ENCODE results near the gene TPD52L1. TPM values are rescaled to one million over a fixed set of nuclear protein-coding genes. Genes with fewer than 3 reads are reported as not detected.

TPD52L1 gene
- total and polyA plus RNA-seq, 4 donors, result 15.6 to 43.5 (median 16.7) TPM

DNA sequence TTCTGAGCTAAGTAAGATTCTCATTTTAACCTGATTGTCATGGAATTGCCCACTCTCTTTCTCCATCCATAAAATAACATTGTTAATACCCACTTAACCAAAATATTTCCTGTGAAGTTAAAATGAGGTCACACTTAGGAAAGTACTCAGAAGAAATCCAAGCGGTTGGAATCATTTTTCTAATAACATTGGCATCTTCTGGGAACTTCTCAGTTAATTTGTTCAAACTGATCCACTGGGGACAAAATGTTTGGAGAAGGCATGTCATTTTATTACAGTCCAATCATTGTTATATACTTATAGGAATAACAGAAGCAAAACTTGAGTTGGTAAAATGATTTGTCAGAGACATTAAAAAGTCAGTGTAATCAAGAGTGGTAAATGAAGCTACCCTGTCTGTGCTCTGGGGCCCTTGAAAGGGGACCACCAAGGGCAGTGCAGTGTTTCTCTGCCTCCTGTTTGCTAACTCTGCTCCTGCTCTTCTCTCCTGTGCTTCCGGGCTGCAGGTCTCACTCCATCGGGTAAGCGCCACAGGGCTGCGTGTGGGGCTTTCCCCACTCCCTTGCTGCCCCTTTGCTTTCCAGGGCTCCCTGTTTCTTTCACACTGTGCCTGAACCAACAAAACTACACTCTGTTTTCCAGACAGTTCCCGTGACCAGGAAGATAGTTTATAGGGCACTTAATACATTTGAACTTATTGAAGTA, 98.1 kb downstream of the TPD52L1 start:
- WGBS, 2 donors, result 63 to 74% methylated on average over 6 of the region's 6 CpGs
- Histone ChIP-seq H3K27ac (ENCODE audit: low read depth in 1 of 2, low read length in 1 of 2) (peak overlapping the region in 1 of 2 donors; percentile 33), H3K27me3 (ENCODE audit: control insufficient read depth in 3 of 3, insufficient read depth in 3 of 3, low read length in 2 of 3) (no peaks in the 10 kb centered on the region), H3K9ac (ENCODE audit: insufficient read depth in 1 of 2, low read length in 2 of 2) (peak overlapping the region in 1 of 2 donors; percentile 39), H3K36me3 (ENCODE audit: control insufficient read depth in 4 of 4, insufficient read depth in 4 of 4, low read length in 4 of 4) (no peaks in the 10 kb centered on the region), H3K4me1 (ENCODE audit: control insufficient read depth in 5 of 5, insufficient read depth in 5 of 5, low read length in 5 of 5) (peaks cover 0 to 8% (median 0%) of the 10 kb centered on the region in 5 donors), H3K9me3 (ENCODE audit: control insufficient read depth in 4 of 4, insufficient read depth in 3 of 4, low read length in 3 of 4) (no peaks in the 10 kb centered on the region), H3K4me3 (no peak overlapping the region)
- peak; percentile 21 to 42 (median 26) for DNase-seq
- TF ChIP-seq, protein P1, sequence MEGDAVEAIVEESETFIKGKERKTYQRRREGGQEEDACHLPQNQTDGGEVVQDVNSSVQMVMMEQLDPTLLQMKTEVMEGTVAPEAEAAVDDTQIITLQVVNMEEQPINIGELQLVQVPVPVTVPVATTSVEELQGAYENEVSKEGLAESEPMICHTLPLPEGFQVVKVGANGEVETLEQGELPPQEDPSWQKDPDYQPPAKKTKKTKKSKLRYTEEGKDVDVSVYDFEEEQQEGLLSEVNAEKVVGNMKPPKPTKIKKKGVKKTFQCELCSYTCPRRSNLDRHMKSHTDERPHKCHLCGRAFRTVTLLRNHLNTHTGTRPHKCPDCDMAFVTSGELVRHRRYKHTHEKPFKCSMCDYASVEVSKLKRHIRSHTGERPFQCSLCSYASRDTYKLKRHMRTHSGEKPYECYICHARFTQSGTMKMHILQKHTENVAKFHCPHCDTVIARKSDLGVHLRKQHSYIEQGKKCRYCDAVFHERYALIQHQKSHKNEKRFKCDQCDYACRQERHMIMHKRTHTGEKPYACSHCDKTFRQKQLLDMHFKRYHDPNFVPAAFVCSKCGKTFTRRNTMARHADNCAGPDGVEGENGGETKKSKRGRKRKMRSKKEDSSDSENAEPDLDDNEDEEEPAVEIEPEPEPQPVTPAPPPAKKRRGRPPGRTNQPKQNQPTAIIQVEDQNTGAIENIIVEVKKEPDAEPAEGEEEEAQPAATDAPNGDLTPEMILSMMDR (IDR thresholded peaks at IDR 0.05; ENCODE audit: control extremely low read depth, extremely low read depth), result no peak
- ATAC-seq (ENCODE audit: insufficient read depth, low FRiP score), result no peak

DNA sequence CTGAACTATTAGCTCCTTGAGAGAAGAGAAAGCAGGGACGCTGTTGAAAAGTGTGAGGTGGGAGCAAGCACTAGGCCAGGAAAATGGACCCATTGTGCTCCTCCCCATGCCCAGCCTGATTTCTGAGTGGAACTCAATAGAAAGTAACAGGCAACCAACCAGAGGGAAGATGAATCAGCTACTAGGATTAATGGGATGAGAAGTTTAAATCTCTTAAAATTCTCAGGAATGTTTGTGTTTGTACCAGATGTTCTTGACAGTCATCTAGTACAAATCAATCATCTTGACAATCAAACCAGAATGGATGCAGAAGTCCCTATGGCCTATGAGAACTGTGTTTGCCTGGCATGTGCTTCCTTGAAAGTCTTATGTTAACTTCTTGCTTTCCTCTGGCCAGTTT, 99.3 kb downstream of the TPD52L1 start:
- DNase-seq (no peak), ATAC-seq (ENCODE audit: insufficient read depth, low FRiP score) (no peak)
- H3K27me3 ChIP-seq (ENCODE audit: control insufficient read depth in 3 of 3, insufficient read depth in 3 of 3, low read length in 2 of 3), result no peaks in the 10 kb centered on the region
- TF ChIP-seq, protein P1 (IDR thresholded peaks at IDR 0.05; ENCODE audit: control extremely low read depth, extremely low read depth), result no peak
- H3K4me1 ChIP-seq (ENCODE audit: control insufficient read depth in 5 of 5, insufficient read depth in 5 of 5, low read length in 5 of 5), result peaks cover 0 to 8% (median 0%) of the 10 kb centered on the region in 5 donors
- 94 to 95% methylated on average over 1 of the region's 1 CpG for WGBS, 2 donors
- H3K9me3 ChIP-seq (ENCODE audit: control insufficient read depth in 4 of 4, insufficient read depth in 3 of 4, low read length in 3 of 4), result no peaks in the 10 kb centered on the region
- H3K36me3 ChIP-seq (ENCODE audit: control insufficient read depth in 4 of 4, insufficient read depth in 4 of 4, low read length in 4 of 4), result no peaks in the 10 kb centered on the region
- no peak overlapping the region for H3K4me3 ChIP-seq
- H3K9ac ChIP-seq (ENCODE audit: insufficient read depth in 1 of 2, low read length in 2 of 2), result no peak overlapping the region
- no peak overlapping the region for H3K27ac ChIP-seq (ENCODE audit: low read depth in 1 of 2, low read length in 1 of 2)

DNA sequence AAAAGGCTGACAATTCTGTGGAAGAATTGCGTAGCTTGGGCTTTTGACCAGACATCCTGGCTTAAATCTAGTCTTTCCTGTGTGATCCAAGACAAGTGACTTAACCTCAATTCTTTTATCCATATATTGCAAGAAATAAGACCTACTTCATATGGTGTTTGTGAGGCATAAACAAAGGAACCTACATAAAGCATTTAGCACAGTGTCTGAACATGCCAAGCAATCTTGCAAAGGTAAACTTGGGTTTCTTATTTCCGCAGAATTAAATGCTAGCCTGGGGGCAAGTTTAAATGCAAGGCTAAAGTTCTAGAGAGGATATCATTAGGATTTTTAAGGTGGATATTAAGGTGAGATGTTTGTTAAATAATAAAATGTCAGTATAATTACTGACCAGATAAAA, 100.3 kb downstream of the TPD52L1 start:
- Histone ChIP-seq H3K4me3 (no peak overlapping the region), H3K27ac (ENCODE audit: low read depth in 1 of 2, low read length in 1 of 2) (no peak overlapping the region), H3K9ac (ENCODE audit: insufficient read depth in 1 of 2, low read length in 2 of 2) (no peak overlapping the region), H3K4me1 (ENCODE audit: control insufficient read depth in 5 of 5, insufficient read depth in 5 of 5, low read length in 5 of 5) (peaks cover 0 to 8% (median 0%) of the 10 kb centered on the region in 5 donors), H3K27me3 (ENCODE audit: control insufficient read depth in 3 of 3, insufficient read depth in 3 of 3, low read length in 2 of 3) (no peaks in the 10 kb centered on the region), H3K9me3 (ENCODE audit: control insufficient read depth in 4 of 4, insufficient read depth in 3 of 4, low read length in 3 of 4) (no peaks in the 10 kb centered on the region), H3K36me3 (ENCODE audit: control insufficient read depth in 4 of 4, insufficient read depth in 4 of 4, low read length in 4 of 4) (no peaks in the 10 kb centered on the region)
- WGBS, 2 donors, result 94 to 100% methylated on average over 2 of the region's 2 CpGs
- DNase-seq (no peak), ATAC-seq (ENCODE audit: insufficient read depth, low FRiP score) (no peak)
- TF ChIP-seq, protein P1 (IDR thresholded peaks at IDR 0.05; ENCODE audit: control extremely low read depth, extremely low read depth), result no peak

Data from lung (tissue), 12 donors.